ENCODE results near the gene ORC6. TPM values are rescaled to one million over a fixed set of nuclear protein-coding genes. Genes with fewer than 3 reads are reported as not detected.

Gene ORC6
- total and polyA plus RNA-seq, 2 donors from 2014 or later: 0.94 to 1.5 TPM

DNA sequence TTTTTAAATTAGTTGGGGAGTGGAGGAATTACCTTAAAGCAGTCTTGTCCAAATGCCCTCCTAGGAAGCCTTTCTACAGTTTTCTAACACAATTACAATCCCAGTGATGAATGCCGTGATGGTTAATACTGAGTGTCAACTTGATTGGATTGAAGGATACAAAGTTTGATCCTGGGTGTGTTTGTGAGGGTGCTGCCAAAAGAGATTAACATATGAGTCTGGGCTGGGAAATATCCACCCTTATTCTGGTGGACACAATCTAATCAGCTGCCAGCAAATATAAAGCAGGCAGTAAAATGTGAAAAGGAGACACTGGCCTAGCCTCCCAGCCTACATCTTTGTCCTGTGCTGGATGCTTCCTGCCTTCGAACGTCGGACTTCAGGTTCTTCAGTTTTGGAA, 12.2 kb downstream of the ORC6 start:
- no peaks in the 10 kb centered on the region for H3K4me1 ChIP-seq (ENCODE audit: control insufficient read depth in 2 of 3, insufficient read depth in 2 of 3, low read depth in 1 of 3, low read length in 3 of 3)
- H3K4me3 ChIP-seq (ENCODE audit: low read length in 3 of 3): no peak overlapping the region
- DNase-seq: no peak
- intact Hi-C loops (cut with DNase I): no loop called here
- H3K9ac ChIP-seq (ENCODE audit: low read length in 3 of 3): no peak overlapping the region
- no peak for TF ChIP-seq CTCF (IDR thresholded peaks at IDR 0.05; ENCODE audit: borderline replicate concordance, extremely low read depth, insufficient read depth)
- H3K36me3 ChIP-seq (ENCODE audit: control insufficient read depth in 2 of 3, insufficient read depth in 3 of 3, low read length in 3 of 3): no peaks in the 10 kb centered on the region
- no peaks in the 10 kb centered on the region for H3K27me3 ChIP-seq (ENCODE audit: control insufficient read depth, insufficient read depth, low read length)
- no peaks in the 10 kb centered on the region for H3K9me3 ChIP-seq (ENCODE audit: control insufficient read depth in 2 of 3, insufficient read depth in 1 of 3, low read length in 3 of 3)
- no peak overlapping the region for H3K27ac ChIP-seq (ENCODE audit: low read depth in 2 of 2, low read length in 2 of 2)
- no peak for FAIRE-seq

DNA sequence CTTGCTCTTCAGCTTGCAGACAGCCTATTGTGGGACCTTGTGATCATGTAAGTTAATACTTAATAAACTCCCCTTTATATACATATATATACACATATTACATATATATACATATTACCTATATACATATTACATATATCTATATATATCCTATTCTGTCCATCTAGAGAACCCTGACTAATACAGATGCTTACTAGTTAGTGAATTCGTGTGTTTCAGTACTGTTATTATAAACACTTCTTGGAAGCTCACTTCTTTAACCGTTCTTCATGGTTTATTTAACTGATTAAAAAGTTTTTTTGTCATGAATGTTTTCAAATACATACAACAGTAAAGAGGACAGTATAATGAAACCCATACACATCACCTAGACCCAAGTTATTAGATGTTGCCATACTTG, 12.6 kb downstream of the ORC6 start:
- no peak for TF ChIP-seq CTCF (IDR thresholded peaks at IDR 0.05; ENCODE audit: borderline replicate concordance, extremely low read depth, insufficient read depth)
- Histone ChIP-seq H3K9ac (ENCODE audit: low read length in 3 of 3) (no peak overlapping the region), H3K4me1 (ENCODE audit: control insufficient read depth in 2 of 3, insufficient read depth in 2 of 3, low read depth in 1 of 3, low read length in 3 of 3) (no peaks in the 10 kb centered on the region), H3K9me3 (ENCODE audit: control insufficient read depth in 2 of 3, insufficient read depth in 1 of 3, low read length in 3 of 3) (no peaks in the 10 kb centered on the region), H3K27ac (ENCODE audit: low read depth in 2 of 2, low read length in 2 of 2) (no peak overlapping the region), H3K27me3 (ENCODE audit: control insufficient read depth, insufficient read depth, low read length) (no peaks in the 10 kb centered on the region), H3K4me3 (ENCODE audit: low read length in 3 of 3) (no peak overlapping the region), H3K36me3 (ENCODE audit: control insufficient read depth in 2 of 3, insufficient read depth in 3 of 3, low read length in 3 of 3) (no peaks in the 10 kb centered on the region)
- intact Hi-C loops (cut with DNase I): no loop called here
- DNase-seq: no peak
- no peak for FAIRE-seq

- intact Hi-C loops (cut with DNase I): no loop called here
- H3K4me1 ChIP-seq (ENCODE audit: control insufficient read depth in 2 of 3, insufficient read depth in 2 of 3, low read depth in 1 of 3, low read length in 3 of 3): no peaks in the 10 kb centered on the region
- H3K27ac ChIP-seq (ENCODE audit: low read depth in 2 of 2, low read length in 2 of 2): no peak overlapping the region
- no peak for FAIRE-seq
- no peak overlapping the region for H3K9ac ChIP-seq (ENCODE audit: low read length in 3 of 3)
- no peaks in the 10 kb centered on the region for H3K27me3 ChIP-seq (ENCODE audit: control insufficient read depth, insufficient read depth, low read length)
- no peak for DNase-seq
- no peak for TF ChIP-seq CTCF (IDR thresholded peaks at IDR 0.05; ENCODE audit: borderline replicate concordance, extremely low read depth, insufficient read depth)
- H3K4me3 ChIP-seq (ENCODE audit: low read length in 3 of 3): no peak overlapping the region
- H3K36me3 ChIP-seq (ENCODE audit: control insufficient read depth in 2 of 3, insufficient read depth in 3 of 3, low read length in 3 of 3): no peaks in the 10 kb centered on the region
- no peaks in the 10 kb centered on the region for H3K9me3 ChIP-seq (ENCODE audit: control insufficient read depth in 2 of 3, insufficient read depth in 1 of 3, low read length in 3 of 3)
Observed at GRCh38 chr16:46706642-46707041, 17.2 kb downstream of the ORC6 start.

DNA sequence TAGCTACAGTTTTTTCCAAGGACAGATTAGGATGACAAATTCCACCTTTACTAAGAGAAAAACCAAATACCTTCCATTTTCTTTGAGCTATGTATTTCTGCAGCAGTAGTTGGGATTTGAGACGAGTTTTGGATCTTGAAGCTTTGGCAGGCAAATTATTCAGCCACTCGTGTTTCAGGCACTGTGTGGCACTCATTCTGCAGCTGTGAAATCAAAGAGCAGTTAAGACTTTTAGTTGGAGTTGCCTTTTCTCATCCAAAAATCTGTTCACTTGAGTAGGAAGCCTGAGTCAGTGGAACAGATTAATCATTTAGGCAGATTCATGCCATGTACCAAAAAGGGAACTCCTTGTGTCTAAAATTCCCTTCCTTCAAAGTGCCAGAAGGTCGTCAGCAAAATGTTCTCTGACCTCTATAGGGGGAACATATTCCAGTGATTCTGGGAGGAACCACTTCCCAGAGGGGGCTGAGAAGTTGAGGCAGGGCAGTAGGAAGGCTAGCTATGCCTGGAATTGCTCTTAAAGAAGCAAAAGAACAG, 20.1 kb downstream of the ORC6 start:
- Histone ChIP-seq H3K27me3 (ENCODE audit: control insufficient read depth, insufficient read depth, low read length) (no peaks in the 10 kb centered on the region), H3K27ac (ENCODE audit: low read depth in 2 of 2, low read length in 2 of 2) (no peak overlapping the region), H3K4me1 (ENCODE audit: control insufficient read depth in 2 of 3, insufficient read depth in 2 of 3, low read depth in 1 of 3, low read length in 3 of 3) (no peaks in the 10 kb centered on the region), H3K9me3 (ENCODE audit: control insufficient read depth in 2 of 3, insufficient read depth in 1 of 3, low read length in 3 of 3) (no peaks in the 10 kb centered on the region), H3K36me3 (ENCODE audit: control insufficient read depth in 2 of 3, insufficient read depth in 3 of 3, low read length in 3 of 3) (no peaks in the 10 kb centered on the region), H3K4me3 (ENCODE audit: low read length in 3 of 3) (no peak overlapping the region), H3K9ac (ENCODE audit: low read length in 3 of 3) (no peak overlapping the region)
- no peak for FAIRE-seq
- no peak for DNase-seq
- intact Hi-C loops (cut with DNase I): no loop called here
- no peak for TF ChIP-seq CTCF (IDR thresholded peaks at IDR 0.05; ENCODE audit: borderline replicate concordance, extremely low read depth, insufficient read depth)
